ENCODE data around the gene PDCL2. TPM values are rescaled to one million over a fixed set of nuclear protein-coding genes. Genes with fewer than 3 reads are reported as not detected.

PDCL2 gene
- total RNA-seq, 1 donor from 2014 or later: not detected

- no peak overlapping the region for H3K27ac Mint-ChIP-seq
- no peaks in the 10 kb centered on the region for H3K36me3 Mint-ChIP-seq (ENCODE audit: insufficient read depth)
- no peak overlapping the region for H3K4me3 Mint-ChIP-seq (ENCODE audit: low read depth)
- DNase-seq (ENCODE audit: low spot score, unreplicated experiment): no peak
- no peaks in the 10 kb centered on the region for H3K4me1 Mint-ChIP-seq (ENCODE audit: low read depth)
- no peak for TF ChIP-seq CTCF (IDR thresholded peaks at IDR 0.05; ENCODE audit: unreplicated experiment)
- H3K27me3 Mint-ChIP-seq: peaks cover 1% of the 10 kb centered on the region
- no peaks in the 10 kb centered on the region for H3K9me3 Mint-ChIP-seq (ENCODE audit: low read depth)
These were observed 18.3 kb upstream of the PDCL2 start for GRCh38 chr4:55610381-55610780.

GRCh38 chr4:55609393-55609866, 17.4 kb upstream of the PDCL2 start:
- H3K27ac Mint-ChIP-seq: no peak overlapping the region
- H3K9me3 Mint-ChIP-seq (ENCODE audit: low read depth): no peaks in the 10 kb centered on the region
- H3K4me1 Mint-ChIP-seq (ENCODE audit: low read depth): no peaks in the 10 kb centered on the region
- TF ChIP-seq CTCF (IDR thresholded peaks at IDR 0.05; ENCODE audit: unreplicated experiment): no peak
- no peaks in the 10 kb centered on the region for H3K36me3 Mint-ChIP-seq (ENCODE audit: insufficient read depth)
- H3K27me3 Mint-ChIP-seq: peaks cover 5% of the 10 kb centered on the region
- no peak overlapping the region for H3K4me3 Mint-ChIP-seq (ENCODE audit: low read depth)
- DNase-seq (ENCODE audit: low spot score, unreplicated experiment): no peak

- Mint-ChIP-seq H3K27me3 (peaks cover 5% of the 10 kb centered on the region), H3K36me3 (ENCODE audit: insufficient read depth) (no peaks in the 10 kb centered on the region), H3K27ac (no peak overlapping the region), H3K4me3 (ENCODE audit: low read depth) (no peak overlapping the region), H3K9me3 (ENCODE audit: low read depth) (no peaks in the 10 kb centered on the region), H3K4me1 (ENCODE audit: low read depth) (no peaks in the 10 kb centered on the region)
- DNase-seq (ENCODE audit: low spot score, unreplicated experiment): no peak
- no peak for TF ChIP-seq CTCF (IDR thresholded peaks at IDR 0.05; ENCODE audit: unreplicated experiment)
These were observed 16.5 kb upstream of the PDCL2 start for GRCh38 chr4:55608591-55608990.

- Mint-ChIP-seq H3K36me3 (ENCODE audit: insufficient read depth) (no peaks in the 10 kb centered on the region), H3K27me3 (peaks cover 5% of the 10 kb centered on the region), H3K4me3 (ENCODE audit: low read depth) (no peak overlapping the region), H3K27ac (no peak overlapping the region), H3K9me3 (ENCODE audit: low read depth) (no peaks in the 10 kb centered on the region), H3K4me1 (ENCODE audit: low read depth) (no peaks in the 10 kb centered on the region)
- DNase-seq (ENCODE audit: low spot score, unreplicated experiment): no peak
- no peak for TF ChIP-seq CTCF (IDR thresholded peaks at IDR 0.05; ENCODE audit: unreplicated experiment)
These were observed 13.0 kb upstream of the PDCL2 start for GRCh38 chr4:55604996-55605395.

GRCh38 chr4:55600640-55601039, 8.6 kb upstream of the PDCL2 start:
- no peak for TF ChIP-seq CTCF (IDR thresholded peaks at IDR 0.05; ENCODE audit: unreplicated experiment)
- no peaks in the 10 kb centered on the region for H3K9me3 Mint-ChIP-seq (ENCODE audit: low read depth)
- H3K27me3 Mint-ChIP-seq: peaks cover 5% of the 10 kb centered on the region
- H3K27ac Mint-ChIP-seq: no peak overlapping the region
- H3K36me3 Mint-ChIP-seq (ENCODE audit: insufficient read depth): no peaks in the 10 kb centered on the region
- H3K4me3 Mint-ChIP-seq (ENCODE audit: low read depth): no peak overlapping the region
- H3K4me1 Mint-ChIP-seq (ENCODE audit: low read depth): no peaks in the 10 kb centered on the region
- no peak for DNase-seq (ENCODE audit: low spot score, unreplicated experiment)
